SU-DHL-6 (cell line): ENCODE measurements around the gene NUP153.

Experiments
- H2AFZ ChIP-seq: fragments of 200-600 bp; sonication (generic); 2 replicates; pipeline ENCODE4 v1.6.1; 2014; ENCODE audit warnings: low read depth, mild to moderate bottlenecking, moderate library complexity, mixed read lengths, antibody characterized with exemption, low read length; ENCODE audit not compliant: severe bottlenecking
- H3F3A ChIP-seq: fragments of 200-600 bp; shearing (Covaris generic); 2 replicates; pipeline ENCODE4 v1.6.0; 2016; ENCODE audit warnings: antibody characterized with exemption, mild to moderate bottlenecking; ENCODE audit not compliant: insufficient read depth
- H3K27ac ChIP-seq: fragments of 200-600 bp; sonication (generic); 2 replicates; pipeline ENCODE4 v1.5.1; 2016; ENCODE audit warnings: low read depth, mild to moderate bottlenecking, low read length, moderate library complexity, mixed read lengths
- H3K27me3 ChIP-seq: fragments of 200-600 bp; sonication (generic), shearing (Covaris generic); 2 replicates; pipeline ENCODE4 v1.6.0; 2014; ENCODE audit warnings: mild to moderate bottlenecking, low read length
- H3K36me3 ChIP-seq: fragments of 200-600 bp; sonication (generic); 2 replicates; pipeline ENCODE4 v1.6.1; 2014; ENCODE audit warnings: mild to moderate bottlenecking, low read length, mixed read lengths
- H3K4me2 ChIP-seq: fragments of 300-600, 200-600 bp; shearing (Covaris generic), sonication (generic); 2 replicates; pipeline ENCODE4 v1.6.0; 2014; ENCODE audit warnings: low read length, low read depth, mild to moderate bottlenecking; ENCODE audit not compliant: poor library complexity, severe bottlenecking
- H3K4me3 ChIP-seq: fragments of 200-600 bp; sonication (generic); 2 replicates; pipeline ENCODE4 v1.5.1; 2014; ENCODE audit warnings: antibody characterized with exemption, low read length, mild to moderate bottlenecking, mixed read lengths; ENCODE audit not compliant: insufficient read depth, poor library complexity, severe bottlenecking
- H3K79me2 ChIP-seq: fragments of 200-600 bp; sonication (generic); 2 replicates; pipeline ENCODE4 v1.6.1; 2014; ENCODE audit warnings: mild to moderate bottlenecking, low read length, moderate library complexity; ENCODE audit not compliant: insufficient read depth
- H3K9ac ChIP-seq: fragments of 200-600 bp; sonication (generic); 2 replicates; pipeline ENCODE4 v1.7.0; 2014; ENCODE audit warnings: mild to moderate bottlenecking, low read length
- H3K9me2 ChIP-seq: fragments of 200-600 bp; sonication (generic); replicated peaks from 2 replicates; pipeline ENCODE4 v1.6.1; 2014; ENCODE audit warnings: low read length; ENCODE audit not compliant: insufficient read depth
- H3K9me3 ChIP-seq: fragments of 200-600 bp; sonication (generic); 2 replicates; pipeline ENCODE4 v1.6.1; 2014; ENCODE audit warnings: low read length, mixed read lengths; ENCODE audit not compliant: insufficient read depth
- H4K20me1 ChIP-seq: fragments of 200-600 bp; sonication (generic); 2 replicates; pipeline ENCODE4 v1.6.1; 2014; ENCODE audit warnings: low read depth, mild to moderate bottlenecking, antibody characterized with exemption, low read length, moderate library complexity, mixed read lengths
- CTCF ChIP-seq: fragments of 200-600 bp; sonication (generic); IDR thresholded peaks from one replicate; pipeline ENCODE4 v1.5.1; 2017; ENCODE audit warnings: antibody characterized with exemption, mild to moderate bottlenecking, low read length, moderate library complexity; ENCODE audit not compliant: insufficient read depth, poor library complexity, severe bottlenecking
- EZH2phosphoT487 ChIP-seq: fragments of 200-600 bp; sonication (generic), shearing (Covaris generic); conservative IDR thresholded peaks from 2 replicates; pipeline ENCODE4 v1.6.1; 2018; ENCODE audit warnings: mild to moderate bottlenecking, antibody characterized with exemption, low read length, moderate library complexity, mixed read lengths

Gene NUP153

DNA sequence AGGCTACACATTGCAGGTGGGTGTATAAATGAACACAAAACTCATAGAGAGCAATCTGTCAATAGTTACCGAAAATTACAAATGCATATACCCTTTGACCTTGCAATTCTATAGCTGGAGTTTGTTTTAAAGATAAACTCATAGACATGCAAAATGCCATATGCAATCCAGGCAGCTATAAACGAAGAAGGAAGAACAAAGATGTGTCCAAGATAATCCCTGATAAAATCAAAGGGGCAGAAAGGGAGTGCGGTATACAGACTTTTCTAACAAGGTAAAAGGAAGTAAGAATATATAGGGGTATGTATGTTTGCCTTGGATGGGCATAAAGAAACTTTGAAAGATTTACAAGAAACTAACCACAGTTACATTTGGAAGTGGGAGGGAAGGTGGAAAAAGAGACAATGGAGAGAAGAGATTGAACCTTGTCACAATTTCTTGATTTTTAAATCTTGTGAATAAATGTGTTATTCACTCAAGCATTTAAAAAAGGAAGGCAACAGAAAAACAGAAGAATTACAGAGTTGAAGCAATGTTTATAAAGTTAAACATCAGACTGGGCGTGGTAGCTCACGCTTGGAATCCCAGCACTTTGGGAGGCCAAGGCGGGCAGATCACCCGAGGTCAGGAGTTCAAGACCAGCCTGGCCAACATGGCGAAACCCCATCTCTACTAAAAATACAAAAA, 76.8 kb downstream of the NUP153 start:
- Histone ChIP-seq H3K9me2 (no peaks in the 10 kb centered on the region), H3K9ac (no peak overlapping the region), H3K36me3 (peaks cover 79% of the 10 kb centered on the region), H3K79me2 (peaks cover 94% of the 10 kb centered on the region), H2AFZ (no peak overlapping the region), H4K20me1 (peaks cover 54% of the 10 kb centered on the region), H3K4me2 (no peak overlapping the region), H3K27me3 (no peaks in the 10 kb centered on the region), H3K4me3 (no peak overlapping the region), H3F3A (peaks cover 24% of the 10 kb centered on the region), H3K27ac (no peak overlapping the region), H3K9me3 (no peaks in the 10 kb centered on the region)
- TF ChIP-seq EZH2phosphoT487 (no peak), CTCF (no peak)

DNA sequence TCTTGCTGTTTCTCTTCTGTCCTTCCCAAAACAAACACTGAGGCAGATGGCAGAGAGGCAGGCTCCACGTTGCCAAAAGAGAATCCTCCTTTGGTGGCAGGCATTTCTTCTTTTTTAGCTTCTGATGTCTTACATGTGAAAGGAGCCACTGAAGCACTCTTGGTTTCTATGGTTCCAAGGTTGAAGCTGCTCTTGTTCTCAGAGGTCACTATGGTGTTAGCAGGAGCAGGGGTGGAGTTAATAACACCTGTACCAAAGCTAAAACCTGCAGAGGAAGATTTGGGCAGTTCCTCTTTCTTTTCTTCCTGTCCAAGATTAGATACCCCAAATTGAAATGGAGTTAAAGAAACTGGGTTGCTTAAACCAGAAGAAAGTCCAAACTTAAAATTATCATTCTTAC, 77.9 kb downstream of the NUP153 start:
- Histone ChIP-seq H3K4me2 (no peak overlapping the region), H3K9ac (no peak overlapping the region), H3K79me2 (peaks cover 94% of the 10 kb centered on the region), H2AFZ (no peak overlapping the region), H3F3A (peaks cover 24% of the 10 kb centered on the region), H3K9me2 (no peaks in the 10 kb centered on the region), H3K27me3 (no peaks in the 10 kb centered on the region), H3K9me3 (no peaks in the 10 kb centered on the region), H3K27ac (no peak overlapping the region), H3K4me3 (no peak overlapping the region), H4K20me1 (peaks cover 58% of the 10 kb centered on the region), H3K36me3 (peaks cover 84% of the 10 kb centered on the region)
- no peak for TF ChIP-seq CTCF
- TF ChIP-seq EZH2phosphoT487 = no peak

DNA sequence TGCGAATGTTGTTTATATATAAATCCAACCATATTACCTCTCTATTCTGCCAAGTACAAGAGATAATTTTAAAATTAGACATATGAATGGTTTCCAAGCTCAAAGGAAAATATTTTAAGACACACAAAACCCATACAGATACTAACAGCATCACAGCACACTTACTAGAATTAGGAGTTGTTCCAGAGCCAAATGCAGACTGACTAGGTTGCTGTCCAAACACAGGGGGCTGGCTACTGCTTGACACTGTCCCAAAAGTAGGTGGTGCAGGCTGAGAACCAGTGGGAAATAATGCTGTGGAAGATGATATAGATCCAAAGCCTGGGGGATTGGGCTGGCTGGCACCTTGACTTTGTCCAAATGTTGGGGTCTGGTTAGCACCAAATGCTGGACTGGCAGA, 82.3 kb downstream of the NUP153 start:
- Histone ChIP-seq H3K9me2 (no peaks in the 10 kb centered on the region), H3K4me2 (no peak overlapping the region), H3K36me3 (peaks cover 90% of the 10 kb centered on the region), H2AFZ (no peak overlapping the region), H4K20me1 (peaks cover 74% of the 10 kb centered on the region), H3F3A (peaks cover 29% of the 10 kb centered on the region), H3K27ac (no peak overlapping the region), H3K27me3 (no peaks in the 10 kb centered on the region), H3K79me2 (peaks cover 93% of the 10 kb centered on the region), H3K9ac (no peak overlapping the region), H3K4me3 (no peak overlapping the region), H3K9me3 (no peaks in the 10 kb centered on the region)
- TF ChIP-seq EZH2phosphoT487 = no peak
- TF ChIP-seq CTCF = no peak
